A204.1 (cell line): Measurements from ENCODE around the gene PHLDA2.
"Not testable (repeated sequence)": the region's sequence is repeated elsewhere in the genome, so short reads cannot be mapped to it uniquely, and the experiment has no call there.

Experiments used
- FAIRE-seq: peaks from 2 replicates; lab custom pipeline; 2012; peaks lifted over from hg19 to GRCh38; lab: Jason Lieb, UNC

The PHLDA2 gene

DNA sequence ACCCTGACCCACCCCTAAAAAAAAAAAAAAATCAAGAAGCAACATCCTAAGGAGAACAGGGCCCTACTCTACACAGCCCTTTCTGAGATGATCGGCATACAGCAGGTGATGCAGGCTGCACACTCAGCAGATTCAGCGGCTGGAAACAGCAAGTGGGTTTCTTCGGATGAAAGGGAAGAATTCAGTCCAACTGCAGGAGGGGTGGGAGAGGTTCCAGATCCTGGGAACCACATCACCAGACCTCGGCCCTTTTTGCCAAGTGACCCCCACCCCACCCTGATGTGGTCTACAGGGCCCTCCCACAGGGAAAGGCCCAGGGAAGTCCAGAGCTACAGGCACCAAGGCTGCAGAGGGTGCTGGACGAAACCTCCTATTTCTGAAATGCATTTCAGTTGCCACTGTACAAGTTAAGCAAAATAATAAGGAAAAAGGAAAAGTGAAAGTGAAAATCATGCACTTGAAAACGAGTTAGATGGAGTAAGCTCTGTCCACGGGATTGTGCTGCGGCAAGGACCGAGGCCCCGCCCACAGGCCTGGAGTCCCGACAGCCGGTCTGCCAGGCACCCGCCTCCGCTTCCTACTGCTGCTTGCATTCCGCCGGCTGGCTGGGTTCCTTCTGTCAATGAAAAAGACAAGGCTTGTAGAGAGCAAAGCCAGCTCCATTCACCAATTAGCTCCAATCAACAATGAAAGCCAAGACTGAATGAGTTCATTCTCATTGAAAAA, 16.0 kb upstream of the PHLDA2 start:
- FAIRE-seq, result no peak

DNA sequence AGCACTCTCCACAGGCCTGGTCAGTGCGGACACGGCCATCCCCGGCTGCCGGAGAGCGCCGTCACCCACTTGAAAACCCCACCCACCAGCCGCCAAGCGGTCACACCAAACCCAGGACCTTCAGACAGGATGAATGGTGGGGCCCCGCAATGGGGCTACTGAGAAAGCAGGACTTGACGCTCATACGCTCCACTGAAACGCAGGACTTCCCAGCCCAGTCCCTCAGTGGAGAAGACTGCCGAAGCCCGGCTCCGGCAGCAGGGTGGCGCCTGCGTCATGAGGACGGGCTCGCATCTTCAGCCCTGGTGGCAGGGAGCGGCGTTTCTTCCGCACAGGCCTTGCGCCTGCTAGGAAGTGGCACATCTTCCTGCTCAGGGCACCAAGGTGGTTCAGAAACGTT, 15.3 kb upstream of the PHLDA2 start:
- no peak for FAIRE-seq

DNA sequence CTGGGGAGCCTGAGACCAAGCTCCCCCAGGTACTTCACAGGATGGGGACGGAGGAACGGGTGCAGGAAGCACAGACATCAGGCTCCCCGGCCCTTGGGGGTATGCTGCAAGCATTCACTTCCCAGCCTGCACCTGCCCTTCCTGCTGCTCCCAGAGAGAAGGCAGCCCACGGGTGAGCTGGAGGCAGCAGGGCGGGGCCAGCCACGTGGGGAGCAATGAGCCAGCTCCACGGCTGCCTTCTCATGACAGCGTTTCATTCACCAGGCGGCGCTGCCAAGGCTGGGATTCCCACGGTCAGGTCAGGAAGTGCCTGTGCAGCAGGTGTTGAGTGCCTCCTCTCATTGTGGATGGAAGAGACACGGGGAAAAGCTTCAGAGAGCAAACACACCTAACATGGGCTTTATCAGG, 14.5 kb upstream of the PHLDA2 start:
- FAIRE-seq, result no peak

DNA sequence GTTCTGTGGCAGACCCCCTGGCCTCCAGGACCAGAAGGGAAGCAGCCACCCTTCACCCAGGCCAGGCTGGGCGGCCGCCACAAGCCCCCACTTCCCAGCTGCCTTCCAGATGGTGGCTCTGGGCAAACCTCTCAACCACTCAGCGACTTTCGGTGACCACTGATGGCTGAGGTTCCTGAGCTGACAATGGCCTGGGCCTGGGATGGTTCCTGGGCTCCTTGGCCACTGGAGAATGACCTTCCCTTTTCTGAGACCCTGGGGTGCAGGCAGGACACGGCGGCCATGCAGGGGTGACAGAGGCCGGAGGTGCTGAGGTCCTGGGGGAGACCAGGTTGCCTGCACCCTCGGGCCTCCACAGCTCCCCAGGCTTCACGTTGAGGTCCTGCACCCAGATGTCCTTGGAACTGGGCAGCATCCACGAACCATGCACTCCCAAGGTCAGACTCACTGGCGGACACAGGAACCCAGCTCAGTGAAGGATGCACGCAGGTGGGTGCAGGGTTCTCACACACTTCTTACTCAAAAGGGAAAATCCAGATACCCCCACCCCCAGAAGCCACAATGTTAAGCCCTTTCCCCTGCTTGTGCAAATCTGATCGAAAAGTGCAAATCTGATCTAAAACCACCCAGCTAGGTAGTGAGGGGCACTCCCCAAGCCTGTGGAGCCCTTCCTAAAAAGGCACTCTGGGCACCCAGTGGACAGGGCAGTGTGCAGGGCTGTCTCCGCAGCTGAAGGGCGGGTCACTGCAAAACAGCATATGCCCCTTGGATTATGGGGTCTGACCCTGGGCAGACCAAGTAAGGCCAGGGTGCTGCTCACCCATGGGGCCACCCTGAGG, 13.9 kb upstream of the PHLDA2 start:
- FAIRE-seq, result no peak

DNA sequence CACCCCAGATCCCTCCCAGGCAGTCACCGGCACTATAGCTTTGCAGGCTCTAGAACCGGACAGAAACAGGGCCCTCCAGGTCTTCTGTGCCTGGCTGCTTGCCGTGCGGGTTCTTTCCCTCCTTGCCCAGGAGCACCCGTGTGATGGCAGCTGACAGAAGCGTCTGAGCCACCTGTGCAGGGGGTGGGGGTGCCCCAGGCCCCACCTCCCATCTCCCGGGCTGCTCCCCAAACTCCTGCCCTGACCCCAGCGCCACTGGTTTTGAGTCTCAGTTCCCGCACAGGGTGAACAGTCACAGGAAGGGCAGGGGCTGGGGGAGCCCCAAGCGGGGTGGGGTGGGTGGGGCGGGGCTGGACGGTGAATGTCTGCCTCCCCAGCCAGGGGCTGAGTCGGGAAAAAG, 13.2 kb upstream of the PHLDA2 start:
- FAIRE-seq, result no peak

DNA sequence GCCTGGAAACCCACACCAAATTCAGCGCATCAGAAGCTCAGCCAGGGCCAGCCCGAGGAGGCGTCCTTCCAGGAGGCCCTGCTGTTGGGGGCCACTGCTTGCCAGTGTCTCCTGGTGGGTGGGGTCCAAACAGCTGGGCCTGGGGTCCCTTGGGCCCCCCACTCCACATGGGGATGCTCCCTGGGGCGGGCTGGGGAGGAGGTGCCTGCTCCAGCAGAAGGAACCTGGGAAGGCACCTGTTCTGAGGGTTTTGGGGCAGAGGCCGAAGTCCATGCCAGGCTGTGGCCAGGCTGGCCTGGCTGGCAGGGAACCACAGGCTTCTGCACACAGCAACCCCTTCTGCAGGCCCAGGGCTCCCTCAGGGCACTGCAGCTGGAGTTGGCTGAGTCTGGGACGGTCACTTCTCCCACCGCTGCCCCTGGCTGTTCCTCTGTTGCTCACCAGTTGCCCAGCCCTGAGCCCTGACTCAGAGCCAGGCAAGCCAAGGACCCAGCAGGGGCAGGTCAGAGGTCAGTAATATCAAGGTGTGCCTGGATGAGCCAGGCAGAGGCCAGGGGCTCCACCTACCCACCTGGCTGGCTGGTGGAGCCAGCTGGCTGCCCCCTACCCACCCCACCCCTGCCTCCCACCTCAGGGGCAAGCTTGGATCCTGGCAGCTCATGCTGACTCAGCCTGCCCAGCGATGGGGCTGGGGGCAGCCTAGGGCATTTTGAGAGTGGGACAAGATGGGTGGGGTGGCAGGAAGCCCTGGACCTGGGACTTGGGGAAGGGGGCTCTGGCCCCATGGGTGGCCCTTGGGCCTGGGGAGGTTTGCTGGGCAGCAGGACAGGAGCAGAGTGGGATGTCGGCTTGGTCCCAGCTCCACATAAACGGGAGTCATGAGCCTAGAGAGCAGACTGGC, 12.0 kb upstream of the PHLDA2 start:
- no peak for FAIRE-seq

DNA sequence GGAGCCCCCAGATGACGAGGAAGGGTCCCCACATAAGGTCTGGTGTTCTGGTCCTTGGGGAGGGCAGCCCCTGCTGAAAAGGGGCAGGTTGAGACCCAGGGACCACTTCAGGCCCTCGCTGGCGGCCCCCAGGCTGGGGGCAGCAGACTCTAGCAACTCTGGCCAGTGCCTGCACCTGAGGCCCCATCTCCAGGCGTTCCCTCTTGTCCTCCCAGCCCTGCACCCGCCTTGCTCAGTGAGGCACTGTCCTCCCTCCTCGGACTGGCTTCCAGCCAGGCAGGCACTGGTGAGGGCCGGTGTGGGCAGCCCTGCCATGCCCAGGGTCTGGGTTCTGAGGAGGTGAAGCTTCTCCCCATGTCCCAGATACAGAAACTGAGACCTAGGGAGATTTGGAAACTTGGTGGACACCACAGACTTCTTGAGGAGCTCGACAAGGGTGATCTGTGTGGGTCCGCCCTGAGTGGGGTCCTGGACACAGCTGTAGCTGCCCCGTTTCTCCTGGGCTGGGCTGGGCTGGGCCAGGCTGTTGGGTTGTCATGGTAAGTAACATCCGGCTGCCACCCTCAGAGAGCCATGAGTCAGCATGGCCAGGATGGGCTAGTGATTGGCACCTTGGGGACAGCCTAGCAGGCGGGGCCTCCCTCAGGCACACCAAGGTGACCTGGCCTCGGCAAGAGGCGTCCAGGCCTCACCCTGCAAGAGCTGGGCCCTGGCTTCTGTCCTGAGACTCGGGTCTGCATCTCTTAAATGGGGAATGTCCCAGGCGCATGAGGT, 11.1 kb upstream of the PHLDA2 start:
- FAIRE-seq, result no peak

- not testable (repeated sequence) for FAIRE-seq
These were observed 9.5 kb upstream of the PHLDA2 start for GRCh38 chr11:2938458-2939418.

GRCh38 chr11:2937641-2938457, 8.6 kb upstream of the PHLDA2 start:
- FAIRE-seq, result not testable (repeated sequence)

GRCh38 chr11:2934611-2935239, 5.5 kb upstream of the PHLDA2 start:
- no peak for FAIRE-seq

GRCh38 chr11:2934021-2934550, 4.9 kb upstream of the PHLDA2 start:
- FAIRE-seq, result no peak

DNA sequence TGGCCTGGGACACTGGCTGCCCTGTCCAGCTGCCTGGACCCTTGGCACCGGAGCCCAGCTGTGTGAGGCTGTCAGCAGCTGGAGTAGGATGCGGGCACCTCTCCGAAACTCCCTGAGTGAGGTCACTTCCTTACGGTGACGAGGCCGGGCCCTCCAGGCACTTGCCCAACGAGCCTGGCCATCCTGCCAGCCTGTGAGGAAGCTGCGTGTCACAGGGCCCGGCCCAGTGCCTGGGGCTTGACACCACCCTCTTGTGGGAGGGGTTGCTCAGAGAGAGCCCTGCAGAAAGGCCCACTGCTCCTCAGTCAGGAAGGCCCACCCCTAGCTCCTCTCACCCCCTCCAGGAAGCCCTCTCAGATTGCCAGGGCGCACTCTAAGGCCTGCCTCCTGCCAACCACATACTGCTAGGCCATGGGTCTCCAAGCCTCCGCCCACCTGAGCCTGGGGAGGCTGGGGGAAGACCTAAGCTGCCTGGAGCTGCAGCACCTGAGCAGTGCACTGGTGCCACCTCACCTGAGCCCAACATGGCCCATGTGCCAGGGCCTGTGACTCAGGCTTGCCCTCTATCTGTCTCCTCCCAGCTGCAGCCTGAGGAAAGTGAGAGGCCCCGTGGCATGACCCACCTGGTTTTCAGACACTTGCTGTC, 4.3 kb upstream of the PHLDA2 start:
- no peak for FAIRE-seq

- FAIRE-seq, result no peak
These were observed 3.6 kb upstream of the PHLDA2 start for GRCh38 chr11:2932850-2933251.

DNA sequence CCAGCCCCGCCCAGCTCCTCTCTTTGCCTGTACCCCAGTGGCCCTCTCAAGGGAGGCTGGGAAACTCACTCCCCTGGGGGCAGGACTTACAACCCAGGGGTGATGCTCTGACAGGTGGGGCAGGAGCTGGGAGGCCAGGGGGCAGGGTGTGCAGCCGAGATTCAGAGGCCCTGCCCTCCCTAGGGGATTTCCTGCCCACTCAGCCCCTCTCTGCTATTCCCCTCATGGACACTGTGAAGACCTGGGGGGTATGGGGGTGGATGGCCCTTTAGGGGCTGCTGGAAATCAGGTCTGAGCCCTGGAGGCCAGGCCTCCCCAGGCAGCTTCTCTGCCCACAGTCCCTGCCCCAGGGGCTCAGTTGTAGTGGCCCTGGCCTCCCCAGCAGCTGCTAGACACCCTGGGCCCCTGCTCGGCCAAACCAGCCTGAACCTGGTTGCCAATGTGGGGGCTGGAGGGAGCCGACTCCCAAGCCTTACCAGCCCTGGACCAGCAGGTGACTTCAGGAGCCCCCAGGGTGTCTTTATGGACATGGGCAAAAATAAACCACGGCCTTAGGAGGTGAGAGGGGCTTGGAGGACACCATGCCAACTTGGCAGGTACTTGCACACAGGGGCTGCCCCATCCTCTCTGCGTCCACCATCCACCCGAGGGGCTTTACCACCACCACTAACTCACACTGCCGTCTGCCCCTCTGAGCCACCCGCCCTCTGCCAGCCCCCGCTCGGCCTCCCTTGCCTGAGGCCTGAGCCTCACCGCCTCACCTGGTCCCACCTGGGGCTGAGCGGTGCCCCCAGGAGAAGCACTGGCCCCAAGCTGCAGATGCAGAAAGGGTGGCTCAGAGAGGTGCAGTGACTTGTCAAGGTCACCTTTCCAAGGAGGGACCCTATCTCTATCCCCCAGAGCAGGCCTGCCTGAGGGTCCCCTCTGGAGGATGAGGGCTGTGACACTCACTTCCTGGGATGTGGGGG, 2.8 kb upstream of the PHLDA2 start:
- no peak for FAIRE-seq

- no peak for FAIRE-seq
These were observed 2.2 kb upstream of the PHLDA2 start for GRCh38 chr11:2931420-2931746.

GRCh38 chr11:2930704-2931419, 1.6 kb upstream of the PHLDA2 start:
- no peak for FAIRE-seq
